Panc1 (cell line): ENCODE data around the gene OR1A1. TPM values are rescaled to one million over a fixed set of nuclear protein-coding genes. Genes with fewer than 3 reads are reported as not detected.
"Not testable (repeated sequence)": the region's sequence is repeated elsewhere in the genome, so short reads cannot be mapped to it uniquely, and the experiment has no call there.

ENCODE experiments used
- ATAC-seq: fragments of 200-7000 bp; cut with Tn5 transposase; 2 replicates; pipeline ENCODE4 v1.9.1; 2020; ENCODE audit warnings: mild to moderate bottlenecking, moderate library complexity
- BruUV-seq: library from RNA; stranded (reverse); fragments of 400-500 nt; replicated peaks from 2 replicates; lab custom pipeline; 2021; lab: Mats Ljungman, UMichigan
- CTCF ChIA-PET: fragments of 300-600 bp; sonication (Branson Sonifier 250); formaldehyde crosslinking; loops from one replicate; lab custom pipeline; 2022; ENCODE audit warnings: antibody characterized with exemption; lab: Charles Lee
- POLR2A ChIA-PET: fragments of 300-600 bp; sonication (Branson Sonifier 250); formaldehyde crosslinking; loops from one replicate; lab custom pipeline; 2022; ENCODE audit warnings: antibody characterized with exemption; lab: Charles Lee
- DNase-seq: peaks from one replicate; pipeline ENCODE4 v3.0.0-alpha.2; 2010; ENCODE audit warnings: low read depth, low spot score
- H3K27ac ChIP-seq: 2 replicates; pipeline ENCODE4 v1.5.1; 2011; ENCODE audit warnings: mild to moderate bottlenecking, low read length, inconsistent platforms
- H3K27me3 ChIP-seq: fragments of 200-500 bp; sonication (Bioruptor generic); 2 replicates; pipeline ENCODE4 v1.6.0; 2014; ENCODE audit warnings: low read length, inconsistent platforms; ENCODE audit not compliant: control insufficient read depth, insufficient read depth
- H3K36me3 ChIP-seq: fragments of 200-500 bp; sonication (Bioruptor generic); 2 replicates; pipeline ENCODE4 v1.5.1; 2014; ENCODE audit warnings: inconsistent platforms, mild to moderate bottlenecking, low read length, moderate library complexity; ENCODE audit not compliant: control insufficient read depth, insufficient read depth
- H3K4me1 ChIP-seq: 2 replicates; pipeline ENCODE4 v1.5.1; 2011; ENCODE audit warnings: inconsistent platforms, mild to moderate bottlenecking, low read length, moderate library complexity; ENCODE audit not compliant: control insufficient read depth, insufficient read depth
- H3K4me3 ChIP-seq, 2 experiments: 2 replicates each; pipeline ENCODE4 v1.5.1; 2011 to 2012; ENCODE audit warnings: low read depth in 2 of 2, low read length in 2 of 2, mild to moderate bottlenecking in 2 of 2, inconsistent platforms in 1 of 2, moderate library complexity in 1 of 2
- H3K9me3 ChIP-seq: fragments of 200-500 bp; sonication (Bioruptor generic); 2 replicates; pipeline ENCODE4 v1.5.1; 2014; ENCODE audit warnings: low read depth, mild to moderate bottlenecking, inconsistent platforms, low read length, moderate library complexity; ENCODE audit not compliant: control insufficient read depth, insufficient read depth
- CTCF ChIP-seq: fragments of 450-650 bp; IDR thresholded peaks from 2 replicates; pipeline ENCODE4 v1.5.1; 2017; ENCODE audit warnings: mild to moderate bottlenecking
- POLR2AphosphoS5 ChIP-seq: IDR thresholded peaks from 2 replicates; pipeline ENCODE4 v1.6.1; 2012; ENCODE audit warnings: mild to moderate bottlenecking, low read depth, low read length, moderate library complexity
- REST ChIP-seq, 2 experiments: IDR thresholded peaks; 2 replicates each; pipeline ENCODE4 v1.6.1; 2011 to 2012; ENCODE audit warnings: low read depth in 2 of 2, control low read depth in 1 of 2, low read length in 1 of 2, mild to moderate bottlenecking in 1 of 2, moderate library complexity in 1 of 2; ENCODE audit not compliant: insufficient read depth in 1 of 2
- SIN3A ChIP-seq: IDR thresholded peaks from 2 replicates; pipeline ENCODE4 v1.6.1; 2012; ENCODE audit warnings: low read depth, mild to moderate bottlenecking, low read length, moderate library complexity, borderline replicate concordance; ENCODE audit not compliant: insufficient read depth
- TCF7L2 ChIP-seq: IDR thresholded peaks from 2 replicates; pipeline ENCODE4 v1.6.1; 2011; ENCODE audit warnings: mild to moderate bottlenecking, low read depth, low read length, inconsistent platforms
- in situ Hi-C: cut with HindIII; loops from 2 replicates; pipeline ENCODE4 v1.10.0; 2016; ENCODE audit warnings: low sequenced_read_pairs, low pct_unique_long_range_greater_than_20kb
- intact Hi-C: fragments of 100-400 bp; cut with micrococcal nuclease; formaldehyde crosslinking; loops from one replicate; pipeline ENCODE4 v1.10.0; 2022; ENCODE audit not compliant: unreplicated experiment
- total RNA-seq: library from RNA; stranded (reverse); gene quantifications from one replicate; pipeline ENCODE4 v1.2.1, GENCODE V29; 2021; ENCODE audit not compliant: unreplicated experiment

OR1A1 gene
- total RNA-seq, 1 experiment from 2014 or later: not detected

- Histone ChIP-seq H3K27ac (no peak overlapping the region), H3K4me1 (no peaks in the 10 kb centered on the region), H3K27me3 (no peaks in the 10 kb centered on the region; the same call in 1 of the 2 replicates), H3K4me3 (no peak overlapping the region), H3K9me3 (no peaks in the 10 kb centered on the region), H3K36me3 (no peaks in the 10 kb centered on the region)
- BruUV-seq: no TSS peak
- in situ Hi-C loops (no loop called here), intact Hi-C loops (no loop called here)
- no peak for ATAC-seq
- no peak for DNase-seq
- CTCF ChIA-PET: no interaction called here
- TF ChIP-seq CTCF (no peak), POLR2AphosphoS5 (no peak)
- POLR2A ChIA-PET: no interaction called here
Observed at GRCh38 chr17:3213001-3213400, 5.5 kb downstream of the OR1A1 start.

- H3K9me3 ChIP-seq: no peaks in the 10 kb centered on the region
- no peak overlapping the region for H3K4me3 ChIP-seq
- intact Hi-C loops (no loop called here), in situ Hi-C loops (no loop called here)
- H3K4me1 ChIP-seq: no peaks in the 10 kb centered on the region
- CTCF ChIA-PET: no interaction called here
- no peak overlapping the region for H3K27ac ChIP-seq
- DNase-seq (no peak), ATAC-seq (no peak)
- no peak for TF ChIP-seq CTCF
- TF ChIP-seq SIN3A: no peak
- TF ChIP-seq TCF7L2: no peak
- TF ChIP-seq REST (IDR thresholded peaks at IDR 0.05; ENCODE audit: insufficient read depth in 1 of 2, low read depth in 2 of 2, low read length in 1 of 2): no peak
- TF ChIP-seq POLR2AphosphoS5: no peak
- BruUV-seq: no TSS peak
- POLR2A ChIA-PET: no interaction called here
- H3K27me3 ChIP-seq: no peaks in the 10 kb centered on the region; the same call in 1 of the 2 replicates
- no peaks in the 10 kb centered on the region for H3K36me3 ChIP-seq
Observed at GRCh38 chr17:3213587-3213986, 6.1 kb downstream of the OR1A1 start.

GRCh38 chr17:3219978-3220377, 12.5 kb downstream of the OR1A1 start:
- H3K4me1 ChIP-seq, POLR2A ChIA-PET, in situ Hi-C loops, DNase-seq, BruUV-seq, H3K4me3 ChIP-seq, H3K27me3 ChIP-seq, H3K9me3 ChIP-seq, H3K27ac ChIP-seq, CTCF ChIA-PET, H3K36me3 ChIP-seq, intact Hi-C loops, ATAC-seq: not testable (repeated sequence)
